Chondrocyte (in vitro differentiated cells): ENCODE data around the gene CXCR2. TPM values are rescaled to one million over a fixed set of nuclear protein-coding genes. Genes with fewer than 3 reads are reported as not detected.

Experiments
- DNase-seq: peaks from one replicate; pipeline ENCODE4 v3.0.0; 2021; ENCODE audit warnings: mixed read lengths, low spot score
- H3K27ac Mint-ChIP-seq: one replicate; pipeline ENCODE4 v1.8.0; 2021; ENCODE audit warnings: mild to moderate bottlenecking, moderate library complexity, mixed read lengths; ENCODE audit not compliant: unreplicated experiment
- H3K27me3 Mint-ChIP-seq: 2 replicates; pipeline ENCODE4 v1.8.0; 2021; ENCODE audit warnings: low read depth, mixed read lengths
- H3K36me3 Mint-ChIP-seq: 2 replicates; pipeline ENCODE4 v1.8.0; 2021; ENCODE audit warnings: low read depth, mixed read lengths
- H3K4me1 Mint-ChIP-seq: 2 replicates; pipeline ENCODE4 v1.8.0; 2021; ENCODE audit warnings: low read depth, mild to moderate bottlenecking, mixed read lengths
- H3K4me3 Mint-ChIP-seq: one replicate; pipeline ENCODE4 v1.8.0; 2021; ENCODE audit warnings: mild to moderate bottlenecking, moderate library complexity, mixed read lengths; ENCODE audit not compliant: unreplicated experiment
- H3K9me3 Mint-ChIP-seq: 2 replicates; pipeline ENCODE4 v1.8.0; 2021; ENCODE audit warnings: low read depth, mixed read lengths
- CTCF ChIP-seq: fragments of 200-600 bp; sonication (generic); IDR thresholded peaks from 2 replicates; pipeline ENCODE4 v1.5.0; 2021; ENCODE audit warnings: antibody characterized with exemption, mild to moderate bottlenecking, moderate library complexity
- total RNA-seq: library from RNA; stranded (reverse); gene quantifications from 3 replicates; pipeline ENCODE4 v1.2.1, GENCODE V29; 2021

Gene CXCR2
- total RNA-seq, 1 donor from 2014 or later, result not detected

GRCh38 chr2:218082586-218083351 is 43.1 kb upstream of the CXCR2 start:
- H3K4me3 Mint-ChIP-seq, result no peak overlapping the region
- peaks cover 7% of the 10 kb centered on the region for H3K36me3 Mint-ChIP-seq

GRCh38 chr2:218083352-218083676 is 42.5 kb upstream of the CXCR2 start:
- peaks cover 27% of the 10 kb centered on the region for H3K4me1 Mint-ChIP-seq
- H3K27ac Mint-ChIP-seq, result no peak overlapping the region
- peaks cover 7% of the 10 kb centered on the region for H3K36me3 Mint-ChIP-seq
- DNase-seq, result no peak
- peaks cover 12% of the 10 kb centered on the region for H3K9me3 Mint-ChIP-seq
- TF ChIP-seq CTCF, result no peak
- H3K4me3 Mint-ChIP-seq, result no peak overlapping the region
- H3K27me3 Mint-ChIP-seq, result no peaks in the 10 kb centered on the region

More at GRCh38 chr2:218082586-218083351, 43.1 kb upstream of the CXCR2 start:
- TF ChIP-seq CTCF, result no peak
- no peak for DNase-seq
- Mint-ChIP-seq H3K9me3 (peaks cover 12% of the 10 kb centered on the region), H3K27me3 (no peaks in the 10 kb centered on the region), H3K27ac (peak overlapping the region; percentile 94), H3K4me1 (peaks cover 27% of the 10 kb centered on the region)

GRCh38 chr2:218086478-218086877 is 39.4 kb upstream of the CXCR2 start:
- DNase-seq, result no peak
- Mint-ChIP-seq H3K4me1 (peaks cover 13% of the 10 kb centered on the region), H3K27ac (no peak overlapping the region), H3K9me3 (peaks cover 12% of the 10 kb centered on the region), H3K36me3 (peaks cover 11% of the 10 kb centered on the region), H3K4me3 (no peak overlapping the region), H3K27me3 (peaks cover 8% of the 10 kb centered on the region)
- TF ChIP-seq CTCF, result no peak

- no peak for TF ChIP-seq CTCF
- peaks cover 12% of the 10 kb centered on the region for H3K9me3 Mint-ChIP-seq
- DNase-seq, result no peak
- H3K4me1 Mint-ChIP-seq, result no peaks in the 10 kb centered on the region
- H3K27me3 Mint-ChIP-seq, result peaks cover 17% of the 10 kb centered on the region
- H3K27ac Mint-ChIP-seq, result no peak overlapping the region
- no peak overlapping the region for H3K4me3 Mint-ChIP-seq
- peaks cover 11% of the 10 kb centered on the region for H3K36me3 Mint-ChIP-seq
Measured at GRCh38 chr2:218089259-218089658, 36.6 kb upstream of the CXCR2 start.

GRCh38 chr2:218091746-218092145 is 34.1 kb upstream of the CXCR2 start:
- Mint-ChIP-seq H3K27ac (no peak overlapping the region), H3K4me1 (no peaks in the 10 kb centered on the region), H3K4me3 (no peak overlapping the region), H3K9me3 (peaks cover under 1% of the 10 kb centered on the region), H3K36me3 (peaks cover 4% of the 10 kb centered on the region), H3K27me3 (peaks cover 17% of the 10 kb centered on the region)
- no peak for TF ChIP-seq CTCF
- no peak for DNase-seq
